ENCODE measurements around the gene CCDC150. TPM values are rescaled to one million over a fixed set of nuclear protein-coding genes. Genes with fewer than 3 reads are reported as not detected.

CCDC150 gene
- total RNA-seq, 1 experiment from 2014 or later = 29.2 TPM

DNA sequence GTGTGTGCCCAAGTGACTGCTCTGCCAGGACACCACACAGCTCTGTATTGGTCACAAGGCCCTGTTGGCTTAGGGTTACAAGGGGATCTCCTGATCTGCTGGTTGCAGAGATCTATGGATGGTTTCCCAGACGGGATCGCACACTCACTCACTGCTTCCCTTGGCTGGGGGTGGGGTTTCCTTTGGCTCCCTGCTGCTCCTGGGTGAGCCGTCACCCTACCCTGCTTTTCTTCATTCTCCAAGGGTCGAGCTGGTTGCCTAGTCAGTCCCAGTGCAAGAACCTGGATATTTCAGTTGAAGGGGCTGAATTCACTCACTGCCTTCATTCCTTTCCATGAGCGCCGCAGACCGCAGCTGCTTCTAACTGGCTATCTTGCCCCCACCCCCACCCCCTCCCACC, 103.7 kb downstream of the CCDC150 start:
- H3K4me3 ChIP-seq (replicated peaks in 1 of 2; ENCODE audit: low read depth in 1 of 2, low read length in 2 of 2) = no peak overlapping the region
- CTCF ChIA-PET = no interaction called here
- no peak for TF ChIP-seq SP1 (IDR thresholded peaks at IDR 0.05; ENCODE audit: low read depth)
- no peak for TF ChIP-seq ZFX (IDR thresholded peaks at IDR 0.05)
- TF ChIP-seq, protein P1, sequence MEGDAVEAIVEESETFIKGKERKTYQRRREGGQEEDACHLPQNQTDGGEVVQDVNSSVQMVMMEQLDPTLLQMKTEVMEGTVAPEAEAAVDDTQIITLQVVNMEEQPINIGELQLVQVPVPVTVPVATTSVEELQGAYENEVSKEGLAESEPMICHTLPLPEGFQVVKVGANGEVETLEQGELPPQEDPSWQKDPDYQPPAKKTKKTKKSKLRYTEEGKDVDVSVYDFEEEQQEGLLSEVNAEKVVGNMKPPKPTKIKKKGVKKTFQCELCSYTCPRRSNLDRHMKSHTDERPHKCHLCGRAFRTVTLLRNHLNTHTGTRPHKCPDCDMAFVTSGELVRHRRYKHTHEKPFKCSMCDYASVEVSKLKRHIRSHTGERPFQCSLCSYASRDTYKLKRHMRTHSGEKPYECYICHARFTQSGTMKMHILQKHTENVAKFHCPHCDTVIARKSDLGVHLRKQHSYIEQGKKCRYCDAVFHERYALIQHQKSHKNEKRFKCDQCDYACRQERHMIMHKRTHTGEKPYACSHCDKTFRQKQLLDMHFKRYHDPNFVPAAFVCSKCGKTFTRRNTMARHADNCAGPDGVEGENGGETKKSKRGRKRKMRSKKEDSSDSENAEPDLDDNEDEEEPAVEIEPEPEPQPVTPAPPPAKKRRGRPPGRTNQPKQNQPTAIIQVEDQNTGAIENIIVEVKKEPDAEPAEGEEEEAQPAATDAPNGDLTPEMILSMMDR (IDR thresholded peaks at IDR 0.05 in 2 of 3, conservative IDR thresholded peaks at IDR 0.05 in 1 of 3; ENCODE audit: borderline replicate concordance in 1 of 3, insufficient read depth in 1 of 3, low read depth in 2 of 3, low read length in 2 of 3) = no peak
- TF ChIP-seq YY1 (IDR thresholded peaks at IDR 0.05; ENCODE audit: extremely low read depth, insufficient replicate concordance, low read depth, low read length) = no peak
- TF ChIP-seq, protein P2, sequence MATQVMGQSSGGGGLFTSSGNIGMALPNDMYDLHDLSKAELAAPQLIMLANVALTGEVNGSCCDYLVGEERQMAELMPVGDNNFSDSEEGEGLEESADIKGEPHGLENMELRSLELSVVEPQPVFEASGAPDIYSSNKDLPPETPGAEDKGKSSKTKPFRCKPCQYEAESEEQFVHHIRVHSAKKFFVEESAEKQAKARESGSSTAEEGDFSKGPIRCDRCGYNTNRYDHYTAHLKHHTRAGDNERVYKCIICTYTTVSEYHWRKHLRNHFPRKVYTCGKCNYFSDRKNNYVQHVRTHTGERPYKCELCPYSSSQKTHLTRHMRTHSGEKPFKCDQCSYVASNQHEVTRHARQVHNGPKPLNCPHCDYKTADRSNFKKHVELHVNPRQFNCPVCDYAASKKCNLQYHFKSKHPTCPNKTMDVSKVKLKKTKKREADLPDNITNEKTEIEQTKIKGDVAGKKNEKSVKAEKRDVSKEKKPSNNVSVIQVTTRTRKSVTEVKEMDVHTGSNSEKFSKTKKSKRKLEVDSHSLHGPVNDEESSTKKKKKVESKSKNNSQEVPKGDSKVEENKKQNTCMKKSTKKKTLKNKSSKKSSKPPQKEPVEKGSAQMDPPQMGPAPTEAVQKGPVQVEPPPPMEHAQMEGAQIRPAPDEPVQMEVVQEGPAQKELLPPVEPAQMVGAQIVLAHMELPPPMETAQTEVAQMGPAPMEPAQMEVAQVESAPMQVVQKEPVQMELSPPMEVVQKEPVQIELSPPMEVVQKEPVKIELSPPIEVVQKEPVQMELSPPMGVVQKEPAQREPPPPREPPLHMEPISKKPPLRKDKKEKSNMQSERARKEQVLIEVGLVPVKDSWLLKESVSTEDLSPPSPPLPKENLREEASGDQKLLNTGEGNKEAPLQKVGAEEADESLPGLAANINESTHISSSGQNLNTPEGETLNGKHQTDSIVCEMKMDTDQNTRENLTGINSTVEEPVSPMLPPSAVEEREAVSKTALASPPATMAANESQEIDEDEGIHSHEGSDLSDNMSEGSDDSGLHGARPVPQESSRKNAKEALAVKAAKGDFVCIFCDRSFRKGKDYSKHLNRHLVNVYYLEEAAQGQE (IDR thresholded peaks at IDR 0.05; ENCODE audit: low read depth) = no peak
- no peak for TF ChIP-seq TCF7L2 (IDR thresholded peaks at IDR 0.05; ENCODE audit: borderline replicate concordance, extremely low read depth, insufficient read depth, insufficient read length)
- TF ChIP-seq CBX3 (IDR thresholded peaks at IDR 0.05; ENCODE audit: low read depth) = no peak
- TF ChIP-seq ZNF274 (IDR thresholded peaks at IDR 0.05; ENCODE audit: low read depth, low read length) = no peak
- TF ChIP-seq, protein P3, sequence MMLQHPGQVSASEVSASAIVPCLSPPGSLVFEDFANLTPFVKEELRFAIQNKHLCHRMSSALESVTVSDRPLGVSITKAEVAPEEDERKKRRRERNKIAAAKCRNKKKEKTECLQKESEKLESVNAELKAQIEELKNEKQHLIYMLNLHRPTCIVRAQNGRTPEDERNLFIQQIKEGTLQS (IDR thresholded peaks at IDR 0.05) = no peak
- TF ChIP-seq POLR2A (IDR thresholded peaks at IDR 0.05; ENCODE audit: borderline replicate concordance, extremely low read depth, insufficient read depth, insufficient read length) = no peak
- RAD21 ChIA-PET (ENCODE audit: low non-redundant PET in 1 of 2, low total read pairs in 2 of 2, uncharacterized antibody in 2 of 2, unreplicated experiment in 2 of 2) = no interaction called here
- POLR2A ChIA-PET = no interaction called here
- H3K4me1 ChIP-seq (ENCODE audit: control insufficient read depth in 1 of 2, insufficient read depth in 2 of 2, low read length in 2 of 2) = no peaks in the 10 kb centered on the region
- BruUV-seq (replicated peaks) = no TSS peak
- H3K27ac ChIP-seq (ENCODE audit: low read depth, low read length) = no peak overlapping the region
- no peaks in the 10 kb centered on the region for H3K27me3 ChIP-seq (ENCODE audit: insufficient read depth, low read length)
- DNase-seq (ENCODE audit: low read depth, low spot score) (no peak), ATAC-seq (no peak)
- H2AFZ ChIP-seq (ENCODE audit: low read depth, low read length, poor library complexity, severe bottlenecking) = no peak overlapping the region
- H3K9me3 ChIP-seq (ENCODE audit: control insufficient read depth in 1 of 2, insufficient read depth in 1 of 2, low read depth in 1 of 2, low read length in 2 of 2) = no peaks in the 10 kb centered on the region
- no peaks in the 10 kb centered on the region for H3K79me2 ChIP-seq (ENCODE audit: insufficient read depth, low read length)
- H3K9ac ChIP-seq (ENCODE audit: low read length) = no peak overlapping the region
- H3K36me3 ChIP-seq (ENCODE audit: control insufficient read depth in 1 of 2, insufficient read depth in 2 of 2, low read length in 2 of 2) = no peaks in the 10 kb centered on the region
- no peaks in the 10 kb centered on the region for H4K20me1 ChIP-seq (ENCODE audit: insufficient read depth)
- intact Hi-C loops (cut with micrococcal nuclease) = no loop called here
- no peak overlapping the region for H3K4me2 ChIP-seq (ENCODE audit: low read length)
- H3K9me2 ChIP-seq (ENCODE audit: insufficient read depth) = no peaks in the 10 kb centered on the region
